Endothelial cell of umbilical vein (primary cell): ENCODE results near the gene PPP2R2C. TPM values are rescaled to one million over a fixed set of nuclear protein-coding genes. Genes with fewer than 3 reads are reported as not detected.
A peak's percentile ranks its signal among the peaks of the same experiment; 100 is the strongest.

Experiments used
- BruUV-seq: library from RNA; stranded (reverse); fragments of 400-500 nt; replicated peaks from 2 replicates; lab custom pipeline; 2021; lab: Mats Ljungman, UMichigan
- CTCF ChIA-PET: fragments of 300-600, 350-600 bp; sonication (Branson Sonifier 250); formaldehyde crosslinking; loops from one replicate; lab custom pipeline; 2021; ENCODE audit warnings: antibody characterized with exemption, inconsistent platforms; lab: Charles Lee
- POLR2A ChIA-PET: fragments of 300-600, 350-600 bp; sonication (Branson Sonifier 250); formaldehyde crosslinking; loops from one replicate; lab custom pipeline; 2021; ENCODE audit warnings: antibody characterized with exemption, inconsistent platforms; lab: Charles Lee
- DNase-seq: peaks from one replicate; pipeline ENCODE4 v3.0.0-alpha.2; 2011; ENCODE audit warnings: low read depth, low spot score
- FAIRE-seq: peaks from 2 replicates; lab custom pipeline; 2011; peaks lifted over from hg19 to GRCh38; lab: Jason Lieb, UNC
- H2AFZ ChIP-seq: 2 replicates; pipeline ENCODE4 v1.6.0; 2012; ENCODE audit warnings: low read depth, low read length, control low read depth, inconsistent platforms
- H3K27ac ChIP-seq: 2 replicates; pipeline ENCODE4 v1.5.1; 2011; ENCODE audit warnings: low read depth, mild to moderate bottlenecking, control low read depth, low read length, moderate library complexity; ENCODE audit not compliant: insufficient read depth
- H3K27me3 ChIP-seq, 2 experiments: 2 replicates each; pipeline versions ENCODE4 v1.6.0 to v1.6.1; 2011; ENCODE audit warnings: low read length in 2 of 2, mixed read lengths in 1 of 2; ENCODE audit not compliant: control insufficient read depth in 2 of 2, insufficient read depth in 2 of 2
- H3K36me3 ChIP-seq, 2 experiments: 2 replicates in 1 of 2; 3 replicates in 1 of 2; pipeline ENCODE4 v1.5.1; 2011; ENCODE audit warnings: low read length in 2 of 2, mild to moderate bottlenecking in 1 of 2, moderate library complexity in 1 of 2; ENCODE audit not compliant: control insufficient read depth in 2 of 2, insufficient read depth in 2 of 2; ENCODE audit errors: extremely low read depth in 1 of 2
- H3K4me1 ChIP-seq: 3 replicates; pipeline ENCODE4 v1.5.1; 2011; ENCODE audit warnings: mild to moderate bottlenecking, low read length; ENCODE audit not compliant: control insufficient read depth, insufficient read depth; ENCODE audit errors: extremely low read depth
- H3K4me2 ChIP-seq: 2 replicates; pipeline ENCODE4 v1.6.1; 2011; ENCODE audit warnings: low read length, control low read depth, mixed read lengths; ENCODE audit not compliant: insufficient read depth
- H3K4me3 ChIP-seq, 3 experiments: fragments of 200-600 bp in 1 of 3; sonication (generic), shearing (Covaris generic) in 1 of 3; replicated peaks in 1 of 3; 2 replicates each; pipeline ENCODE4 v1.5.1; 2011 to 2016; ENCODE audit warnings: control low read depth in 3 of 3, low read length in 3 of 3, mild to moderate bottlenecking in 2 of 3, inconsistent platforms in 1 of 3, low read depth in 1 of 3, moderate library complexity in 1 of 3; ENCODE audit not compliant: insufficient read depth in 1 of 3
- H3K79me2 ChIP-seq: 2 replicates; pipeline ENCODE4 v1.6.0; 2012; ENCODE audit warnings: low read length, inconsistent platforms; ENCODE audit not compliant: control insufficient read depth, insufficient read depth
- H3K9ac ChIP-seq: replicated peaks from 2 replicates; pipeline ENCODE3; 2011; ENCODE audit warnings: low read length, control low read depth; ENCODE audit not compliant: insufficient read depth; ENCODE audit errors: extremely low read depth
- H3K9me1 ChIP-seq: replicated peaks from 3 replicates; pipeline ENCODE4 v1.6.0; 2011; ENCODE audit warnings: mild to moderate bottlenecking, low read length; ENCODE audit not compliant: control insufficient read depth, insufficient read depth; ENCODE audit errors: extremely low read depth
- H3K9me3 ChIP-seq: replicated peaks from 2 replicates; pipeline ENCODE4 v1.5.1; 2012; ENCODE audit warnings: low read length, inconsistent platforms; ENCODE audit not compliant: control insufficient read depth, insufficient read depth
- H4K20me1 ChIP-seq: replicated peaks from 2 replicates; pipeline ENCODE3; 2011; ENCODE audit warnings: mild to moderate bottlenecking, low read length; ENCODE audit not compliant: control insufficient read depth, insufficient read depth; ENCODE audit errors: extremely low read depth
- CTCF ChIP-seq, 2 donors: IDR thresholded peaks; 1 replicate in 1 of 2; 2 replicates in 1 of 2; pipeline ENCODE4 v1.5.1; 2011; ENCODE audit warnings: low read length in 2 of 2, mild to moderate bottlenecking in 2 of 2, moderate library complexity in 2 of 2, control low read depth in 1 of 2, inconsistent platforms in 1 of 2, low read depth in 1 of 2; ENCODE audit not compliant: insufficient read depth in 1 of 2; ENCODE audit errors: extremely low read depth in 1 of 2
- EZH2 ChIP-seq: IDR thresholded peaks from 2 replicates; pipeline ENCODE4 v1.6.1; 2012; ENCODE audit warnings: borderline replicate concordance, low read depth, mild to moderate bottlenecking, moderate library complexity, low read length, inconsistent platforms; ENCODE audit not compliant: severe bottlenecking
- FOS ChIP-seq: IDR thresholded peaks from 2 replicates; pipeline ENCODE4 v1.6.1; 2011; ENCODE audit warnings: mild to moderate bottlenecking, low read length, moderate library complexity, borderline replicate concordance; ENCODE audit not compliant: insufficient read depth
- GATA2 ChIP-seq: IDR thresholded peaks from 2 replicates; pipeline ENCODE4 v1.7.0; 2011; ENCODE audit warnings: low read depth, mild to moderate bottlenecking, moderate library complexity, mixed read lengths, low read length; ENCODE audit not compliant: insufficient read length, insufficient read depth
- JUN ChIP-seq: IDR thresholded peaks from 2 replicates; pipeline ENCODE4 v1.6.1; 2011; ENCODE audit warnings: borderline replicate concordance, low read depth; ENCODE audit not compliant: insufficient read length, insufficient read depth
- MAX ChIP-seq: IDR thresholded peaks from 2 replicates; pipeline ENCODE4 v1.6.1; 2011; ENCODE audit not compliant: insufficient read depth, insufficient read length
- MYC ChIP-seq: IDR thresholded peaks from one replicate; pipeline ENCODE4 v1.6.1; 2011; ENCODE audit warnings: mild to moderate bottlenecking, low read depth, low read length
- POLR2A ChIP-seq: IDR thresholded peaks from 2 replicates; pipeline ENCODE4 v1.6.1; 2012; ENCODE audit warnings: low read depth, mild to moderate bottlenecking, control low read depth, low read length
- POLR2AphosphoS5 ChIP-seq: IDR thresholded peaks from 2 replicates; pipeline ENCODE4 v1.6.1; 2012; ENCODE audit warnings: low read depth, mild to moderate bottlenecking, control low read depth, low read length, moderate library complexity; ENCODE audit not compliant: insufficient read depth
- dilution Hi-C: fragments of 300-500 bp; cut with MboI; formaldehyde crosslinking; loops from one replicate; pipeline ENCODE4 v1.15.0; 2019; ENCODE audit warnings: low sequenced_read_pairs; ENCODE audit not compliant: extremely low pct_ligation_motif_present
- intact Hi-C: fragments of 100-400 bp; cut with micrococcal nuclease; formaldehyde crosslinking; loops from one replicate; pipeline ENCODE4 v1.10.0; 2022
- polyA plus RNA-seq, 4 experiments: library from polyadenylated mRNA; depleted of rRNA in 3 of 4; stranded (reverse) in 3 of 4; unstranded in 1 of 4; fragments of >200 nt; gene quantifications; 2 replicates each; pipeline versions ENCODE4 v1.2.1 to v1.2.3, GENCODE V29; 2011 to 2012; ENCODE audit warnings: missing spikeins in 1 of 4
- total RNA-seq: library from RNA; stranded (reverse); gene quantifications from 2 replicates; pipeline ENCODE4 v1.2.3, GENCODE V29; 2021

The PPP2R2C gene
- total and polyA plus RNA-seq, 2 donors (not counting 3 experiments of a cell fraction or from before 2014, with no cell fraction given): 0.03 to 0.09 TPM

GRCh38 chr4:6301051-6301731, 171.2 kb downstream of the PPP2R2C start:
- H3K4me3 ChIP-seq: no peak overlapping the region
- H3K4me1 ChIP-seq: no peaks in the 10 kb centered on the region
- POLR2A ChIA-PET: no interaction called here
- intact Hi-C loops: no loop called here
- CTCF ChIA-PET: interaction anchor here (1.4 kb wide), 1 partner anchor 50 kb away, joined by 3 read pairs; no protein-coding TSS in a partner anchor
- H3K9me1 ChIP-seq: no peaks in the 10 kb centered on the region
- H3K9ac ChIP-seq: no peak overlapping the region
- no peaks in the 10 kb centered on the region for H3K9me3 ChIP-seq
- TSS peak; percentile 31 for BruUV-seq
- no peak overlapping the region for H3K27ac ChIP-seq
- TF ChIP-seq POLR2AphosphoS5: no peak
- no peak for TF ChIP-seq GATA2
- TF ChIP-seq EZH2: no peak
- TF ChIP-seq MAX: no peak
- TF ChIP-seq FOS: no peak
- no peak for TF ChIP-seq JUN
- TF ChIP-seq POLR2A: no peak
- no peak for TF ChIP-seq MYC
- no peak for TF ChIP-seq CTCF (IDR thresholded peaks at IDR 0.05; ENCODE audit: extremely low read depth in 1 of 2, insufficient read depth in 1 of 2, low read depth in 1 of 2, low read length in 2 of 2)
- DNase-seq (no peak), FAIRE-seq (no peak)
- no peaks in the 10 kb centered on the region for H3K79me2 ChIP-seq
- dilution Hi-C loops: no loop called here
- no peaks in the 10 kb centered on the region for H4K20me1 ChIP-seq
- H3K27me3 ChIP-seq: peaks cover 0 to 2% of the 10 kb centered on the region in 2 experiments
- peaks cover 2 to 45% of the 10 kb centered on the region in 2 experiments for H3K36me3 ChIP-seq
- H2AFZ ChIP-seq: no peak overlapping the region
- no peak overlapping the region for H3K4me2 ChIP-seq
